Heart left ventricle (tissue), 16 donors: ENCODE data around the gene UBE3A. TPM values are rescaled to one million over a fixed set of nuclear protein-coding genes. Genes with fewer than 3 reads are reported as not detected.

Experiments
- ATAC-seq, 4 donors: fragments of 200-7000 bp; cut with Tn5 transposase; one replicate each; pipeline ENCODE4 v1.9.1; 2020 to 2022; ENCODE audit warnings: moderate library complexity in 4 of 4, mild to moderate bottlenecking in 3 of 4, moderate number of reproducible peaks in 1 of 4
- DNase-seq, 5 donors: peaks; one replicate each; pipeline ENCODE4 v3.0.0-alpha.2; 2020
- H3K27ac ChIP-seq, 12 donors: fragments of 200-600 bp; sonication (generic) in 4 of 12; one replicate each; pipeline versions ENCODE4 v1.5.0 to v1.8.0; 2016 to 2022; ENCODE audit warnings: mild to moderate bottlenecking in 2 of 12
- H3K27me3 ChIP-seq, 9 donors: fragments of 200-600 bp; sonication (generic) in 2 of 9; one replicate each; pipeline versions ENCODE4 v1.5.1 to v1.8.0; 2016 to 2022; ENCODE audit warnings: mild to moderate bottlenecking in 3 of 9
- H3K36me3 ChIP-seq, 9 donors: fragments of 200-600 bp; sonication (generic) in 2 of 9; one replicate each; pipeline versions ENCODE4 v1.5.0 to v1.8.0; 2018 to 2022; ENCODE audit warnings: mild to moderate bottlenecking in 2 of 9
- H3K4me1 ChIP-seq, 12 donors: fragments of 200-600 bp; sonication (generic) in 4 of 12; one replicate each; pipeline versions ENCODE4 v1.5.0 to v1.8.0; 2016 to 2022; ENCODE audit warnings: mild to moderate bottlenecking in 3 of 12
- H3K4me3 ChIP-seq, 12 donors: fragments of 200-600 bp; sonication (generic) in 4 of 12; one replicate each; pipeline versions ENCODE4 v1.5.0 to v1.8.0; 2017 to 2022; ENCODE audit warnings: mild to moderate bottlenecking in 9 of 12, moderate library complexity in 4 of 12
- H3K9me3 ChIP-seq, 12 donors: fragments of 200-600 bp; sonication (generic) in 4 of 12; one replicate each; pipeline versions ENCODE4 v1.5.0 to v1.8.0; 2016 to 2022; ENCODE audit warnings: mild to moderate bottlenecking in 1 of 12
- CTCF ChIP-seq, 12 donors: fragments of 200-600 bp; sonication (generic) in 4 of 12; IDR thresholded peaks; one replicate each; pipeline versions ENCODE4 v1.5.0 to v1.8.0; 2018 to 2022; ENCODE audit warnings: antibody characterized with exemption in 12 of 12, mild to moderate bottlenecking in 5 of 12
- POLR2A ChIP-seq, 2 donors: fragments of 450-650 bp; IDR thresholded peaks; one replicate each; pipeline ENCODE4 v1.6.1; 2017; ENCODE audit warnings: antibody characterized with exemption in 2 of 2, mild to moderate bottlenecking in 2 of 2, moderate library complexity in 2 of 2
- WGBS, 4 donors: extraction: QIAGEN DNeasy Blood & Tissue Kit in 2 of 4; methylation state at CpG; one replicate each; pipeline versions ENCODE4 v1.1.5 to v1.1.7; 2013 to 2018; 5-methylcytosine and 5-hydroxymethylcytosine counted together
- intact Hi-C, 10 donors: fragments of 100-400 bp; cut with DNase I; formaldehyde crosslinking; loops; one replicate each; pipeline versions ENCODE4 v1.11.1 to v1.14.2; 2022
- polyA plus RNA-seq, 2 donors: library from polyadenylated mRNA; stranded (reverse); fragments of 200-250 nt; gene quantifications; one replicate each; pipeline ENCODE4 v1.2.3, GENCODE V29; 2013
- total RNA-seq, 9 donors: library from RNA; depleted of rRNA in 2 of 9; stranded (reverse); fragments of >200 nt in 2 of 9; fragmentation: NEBNext Ultra II Directional in 3 of 9; extraction: Animal tissue kit (Norgen Biotek cat#: 25700) in 3 of 9; gene quantifications; one replicate each; pipeline versions ENCODE4 v1.1.0 to v1.2.4, GENCODE V29; 2016 to 2023
- donor health status: ischemic (EF 13 %, LVEDD 7.1; RV severe dilation, severe dysfunction).
- donor health status: healthy with polysubstance abuse.
- donor health status: DM: no; HTN: yes; CAD: no.
- donor health status: DM: no; HTN: no; CAD: no.
- donor health status: ischemic (EF 25% LVEDD 6.9; RV normal size, moderate dysfunction).
- donor health status: ischemic (EF 25% LVEDD 5.7; RV mildly dilated, moderate dysfunction).
- donor health status: healthy.
- donor health status: DM: yes; HTN: yes; CAD: no.
- donor health status: ischemic (EF 35%, LVEDD 5.7; RV mildly dilated, moderate dysfunction).
- donor health status: nonischemic (EF 11% LVEDD 7.7; RV severe dilation, severe dysfunction).
- donor health status: DM: yes; HTN: yes; CAD: no.
- donor health status: PGD.
- donor health status: ischemic (EF 29% LVEDD 5.4; RV normal size, mild dysfunction).
- donor health status: nonischemic (EF 23%, LVEDD 6.1; RV moderate dilation, normal function).

UBE3A gene
- total and polyA plus RNA-seq, 11 donors: 34.6 to 140 (median 103) TPM

- no peak overlapping the region for H3K4me3 ChIP-seq
- H3K9me3 ChIP-seq: peaks cover 0 to 35% (median 11%) of the 10 kb centered on the region in 12 donors
- H3K4me1 ChIP-seq: peaks cover 0 to 16% (median 0%) of the 10 kb centered on the region in 12 donors
- intact Hi-C loops: loop anchor here in 7 of 10 donors (5.0 to 10.0 kb wide), 3 partner anchors 47 to 90 kb away; partner anchors contain the start of gene UBE3A (in 7 of the 7)
- ATAC-seq (no peak), DNase-seq (no peak)
- H3K36me3 ChIP-seq: peaks cover 0 to 50% (median 12%) of the 10 kb centered on the region in 9 donors
- no peaks in the 10 kb centered on the region for H3K27me3 ChIP-seq
- WGBS, 4 donors: 95 to 99% (median 96%) methylated on average over 2 of the region's 2 CpGs
- TF ChIP-seq POLR2A (IDR thresholded peaks at IDR 0.05) (no peak), CTCF (IDR thresholded peaks at IDR 0.05) (no peak)
- H3K27ac ChIP-seq: no peak overlapping the region
These were observed 91.1 kb downstream of the UBE3A start for GRCh38 chr15:25347707-25348106.

- peaks cover 0 to 44% (median 7%) of the 10 kb centered on the region in 9 donors for H3K36me3 ChIP-seq
- peak overlapping the region in 9 of 12 donors; percentile 18 to 78 (median 48) for H3K27ac ChIP-seq
- peaks cover 0 to 16% (median 0%) of the 10 kb centered on the region in 12 donors for H3K4me1 ChIP-seq
- H3K9me3 ChIP-seq: peaks cover 0 to 35% (median 11%) of the 10 kb centered on the region in 12 donors
- no peak overlapping the region for H3K4me3 ChIP-seq
- no peaks in the 10 kb centered on the region for H3K27me3 ChIP-seq
- DNase-seq: no peak
- WGBS, 4 donors: 94 to 98% (median 95%) methylated on average over 3 of the region's 3 CpGs
- ATAC-seq: no peak
- TF ChIP-seq CTCF (IDR thresholded peaks at IDR 0.05) (no peak), POLR2A (IDR thresholded peaks at IDR 0.05) (no peak)
- intact Hi-C loops: loop anchor here in 7 of 10 donors (5.0 to 10.0 kb wide), 3 partner anchors 48 to 91 kb away; partner anchors contain the start of gene UBE3A (in 7 of the 7)
These were observed 92.5 kb downstream of the UBE3A start for GRCh38 chr15:25346371-25346770.

- H3K4me1 ChIP-seq: peaks cover 0 to 16% (median 0%) of the 10 kb centered on the region in 12 donors
- ATAC-seq (peak; percentile 99), DNase-seq (peak; percentile 57 to 82 (median 66))
- H3K36me3 ChIP-seq: peaks cover 0 to 40% (median 7%) of the 10 kb centered on the region in 9 donors
- no peaks in the 10 kb centered on the region for H3K27me3 ChIP-seq
- intact Hi-C loops: loop anchor here in 7 of 10 donors (5.0 to 10.0 kb wide), 3 partner anchors 49 to 91 kb away; partner anchors contain the start of gene UBE3A (in 7 of the 7)
- TF ChIP-seq CTCF (IDR thresholded peaks at IDR 0.05): peak in 11 of 12 donors; percentile 13 to 58 (median 42)
- TF ChIP-seq POLR2A (IDR thresholded peaks at IDR 0.05): no peak
- WGBS, 4 donors: 65 to 88% (median 68%) methylated on average over 3 of the region's 3 CpGs
- H3K4me3 ChIP-seq: peak overlapping the region in 1 of 12 donors; percentile 22
- peaks cover 0 to 35% (median 11%) of the 10 kb centered on the region in 12 donors for H3K9me3 ChIP-seq
- H3K27ac ChIP-seq: peak overlapping the region in 10 of 12 donors; percentile 1 to 78 (median 44)
These were observed 92.9 kb downstream of the UBE3A start for GRCh38 chr15:25345943-25346342.

GRCh38 chr15:25342629-25343028 lies 96.2 kb downstream of the UBE3A start:
- intact Hi-C loops: loop anchor here in 5 of 10 donors (5.0 to 10.0 kb wide), 3 partner anchors 52 to 95 kb away; partner anchors contain the start of gene UBE3A (in 4 of the 5)
- DNase-seq (no peak), ATAC-seq (peak in 1 of 4 donors; percentile 33)
- Histone ChIP-seq H3K36me3 (peaks cover 0 to 58% (median 39%) of the 10 kb centered on the region in 9 donors), H3K4me1 (peaks cover 0 to 16% (median 0%) of the 10 kb centered on the region in 12 donors), H3K27me3 (no peaks in the 10 kb centered on the region), H3K27ac (no peak overlapping the region), H3K9me3 (peaks cover 0 to 15% (median 5%) of the 10 kb centered on the region in 12 donors), H3K4me3 (no peak overlapping the region)
- 94 to 97% (median 96%) methylated on average over 3 of the region's 3 CpGs for WGBS, 4 donors
- TF ChIP-seq CTCF (IDR thresholded peaks at IDR 0.05) (no peak), POLR2A (IDR thresholded peaks at IDR 0.05) (no peak)
